Liver (tissue), 9 donors: Measurements from ENCODE around the gene EFR3B. TPM values are rescaled to one million over a fixed set of nuclear protein-coding genes. Genes with fewer than 3 reads are reported as not detected.
"Not testable (repeated sequence)": the region's sequence is repeated elsewhere in the genome, so short reads cannot be mapped to it uniquely, and the experiment has no call there.

Experiments
- DNase-seq: peaks from one replicate; pipeline ENCODE4 v3.0.0-alpha.2; 2017; ENCODE audit warnings: low spot score
- H3K27ac ChIP-seq, 2 donors: one replicate each; pipeline ENCODE4 v1.7.0; 2013; ENCODE audit warnings: inconsistent platforms in 2 of 2, low read length in 2 of 2, control low read depth in 1 of 2, low read depth in 1 of 2, mild to moderate bottlenecking in 1 of 2
- H3K27me3 ChIP-seq, 4 donors: one replicate each; pipeline versions ENCODE4 v1.6.1 to v1.7.0; 2013; ENCODE audit warnings: low read length in 3 of 4, inconsistent platforms in 1 of 4, mild to moderate bottlenecking in 1 of 4, moderate library complexity in 1 of 4; ENCODE audit not compliant: control insufficient read depth in 4 of 4, insufficient read depth in 4 of 4
- H3K36me3 ChIP-seq, 4 donors: one replicate each; pipeline versions ENCODE4 v1.6.1 to v1.7.0; 2013; ENCODE audit warnings: low read length in 3 of 4, mild to moderate bottlenecking in 3 of 4, low read depth in 1 of 4, moderate library complexity in 1 of 4; ENCODE audit not compliant: control insufficient read depth in 4 of 4, insufficient read depth in 3 of 4
- H3K4me1 ChIP-seq, 4 donors: one replicate each; pipeline versions ENCODE4 v1.6.1 to v1.7.0; 2013; ENCODE audit warnings: low read length in 3 of 4, mild to moderate bottlenecking in 3 of 4, moderate library complexity in 1 of 4; ENCODE audit not compliant: control insufficient read depth in 4 of 4, insufficient read depth in 4 of 4
- H3K4me3 ChIP-seq, 3 donors: one replicate each; pipeline versions ENCODE4 v1.6.1 to v1.7.0; 2013; ENCODE audit warnings: low read length in 3 of 3, control low read depth in 1 of 3, low read depth in 1 of 3, mild to moderate bottlenecking in 1 of 3
- H3K9ac ChIP-seq, 2 donors: one replicate each; pipeline ENCODE4 v1.7.0; 2013; ENCODE audit warnings: low read length in 2 of 2, mild to moderate bottlenecking in 2 of 2, moderate library complexity in 2 of 2, control low read depth in 1 of 2, low read depth in 1 of 2
- H3K9me3 ChIP-seq, 4 donors: one replicate each; pipeline versions ENCODE4 v1.6.1 to v1.7.0; 2013; ENCODE audit warnings: low read length in 3 of 4; ENCODE audit not compliant: control insufficient read depth in 4 of 4
- CTCF ChIP-seq: fragments of 150-350 bp; IDR thresholded peaks from 2 replicates; pipeline ENCODE4 v1.5.1; 2017; ENCODE audit warnings: improper control_type of control experiment, low read depth, low read length; ENCODE audit not compliant: missing input control
- EGR1 ChIP-seq, 2 donors: IDR thresholded peaks; 2 replicates each; pipeline ENCODE4 v1.6.1; 2016 to 2018; ENCODE audit warnings: antibody characterized with exemption in 2 of 2, low read depth in 2 of 2
- FOXA1 ChIP-seq: IDR thresholded peaks from 2 replicates; pipeline ENCODE4 v1.6.1; 2016; ENCODE audit warnings: antibody characterized with exemption
- FOXA2 ChIP-seq: IDR thresholded peaks from 2 replicates; pipeline ENCODE4 v1.6.1; 2016; ENCODE audit warnings: antibody characterized with exemption
- GABPA ChIP-seq, 2 donors: IDR thresholded peaks in 1 of 2; conservative IDR thresholded peaks in 1 of 2; 2 replicates each; pipeline ENCODE4 v1.6.1; 2016; ENCODE audit warnings: antibody characterized with exemption in 2 of 2, mild to moderate bottlenecking in 1 of 2, moderate library complexity in 1 of 2
- HNF4A ChIP-seq, 2 donors: conservative IDR thresholded peaks; 2 replicates each; pipeline ENCODE4 v1.6.1; 2016; ENCODE audit warnings: antibody characterized with exemption in 2 of 2, mild to moderate bottlenecking in 2 of 2
- JUND ChIP-seq, 2 donors: IDR thresholded peaks; 2 replicates each; pipeline ENCODE4 v1.6.1; 2016; ENCODE audit warnings: antibody characterized with exemption in 2 of 2
- MAX ChIP-seq: IDR thresholded peaks from 2 replicates; pipeline ENCODE4 v1.6.1; 2016; ENCODE audit warnings: antibody characterized with exemption
- NR2F2 ChIP-seq: IDR thresholded peaks from 2 replicates; pipeline ENCODE4 v1.6.1; 2016; ENCODE audit warnings: antibody characterized with exemption
- RAD21 ChIP-seq, 2 donors: IDR thresholded peaks; 2 replicates each; pipeline ENCODE4 v1.6.1; 2016; ENCODE audit warnings: antibody characterized with exemption in 2 of 2, mild to moderate bottlenecking in 2 of 2
- SP1 ChIP-seq: IDR thresholded peaks from 2 replicates; pipeline ENCODE4 v1.6.1; 2018; ENCODE audit warnings: antibody characterized with exemption, mild to moderate bottlenecking
- TAF1 ChIP-seq: conservative IDR thresholded peaks from 2 replicates; pipeline ENCODE4 v1.6.1; 2016; ENCODE audit warnings: antibody characterized with exemption, mild to moderate bottlenecking
- YY1 ChIP-seq: IDR thresholded peaks from 2 replicates; pipeline ENCODE4 v1.6.1; 2016; ENCODE audit warnings: antibody characterized with exemption, mild to moderate bottlenecking
- ZBTB33 ChIP-seq: IDR thresholded peaks from 2 replicates; pipeline ENCODE4 v1.6.1; 2016; ENCODE audit warnings: antibody characterized with exemption
- WGBS: extraction: QIAGEN DNeasy Blood & Tissue Kit; methylation state at CpG from one replicate; pipeline ENCODE4 v1.1.7; 2013; 5-methylcytosine and 5-hydroxymethylcytosine counted together
- polyA plus RNA-seq, 2 donors: library from polyadenylated mRNA; stranded (reverse) in 1 of 2; unstranded in 1 of 2; fragments of 200-250 nt in 1 of 2; fragments of >200 nt in 1 of 2; fragmentation: Nextera tagmentation in 1 of 2; extraction: Ambion mirVana in 1 of 2; gene quantifications; one replicate each; pipeline versions ENCODE4 v1.2.1 to v1.2.3, GENCODE V29; 2013 to 2015
- total RNA-seq, 2 donors: library from RNA; depleted of rRNA; stranded (reverse); fragments of >200 nt; gene quantifications; one replicate each; pipeline ENCODE4 v1.2.3, GENCODE V29; 2014
- donor health status: healthy.
- donor health status: healthy.
- donor health status: healthy.
- donor health status: healthy.
- donor health status: healthy.

The EFR3B gene
- total and polyA plus RNA-seq, 4 donors, result 0.05 to 0.33 (median 0.23) TPM

GRCh38 chr2:25098670-25099486 is 57.0 kb downstream of the EFR3B start:
- no peaks in the 10 kb centered on the region for H3K36me3 ChIP-seq
- no peaks in the 10 kb centered on the region for H3K27me3 ChIP-seq
- WGBS, result 66% methylated on average over 6 of the region's 6 CpGs
- H3K4me1 ChIP-seq, result no peaks in the 10 kb centered on the region
- H3K27ac ChIP-seq, result peak overlapping the region in 1 of 2 donors; percentile 52
- H3K4me3 ChIP-seq, result no peak overlapping the region
- no peak for DNase-seq
- TF ChIP-seq YY1 (peak; percentile 59), CTCF (no peak)
- H3K9me3 ChIP-seq, result no peaks in the 10 kb centered on the region
- H3K9ac ChIP-seq, result no peak overlapping the region

GRCh38 chr2:25102352-25102751 is 60.5 kb downstream of the EFR3B start:
- not testable (repeated sequence) for DNase-seq, H3K9ac ChIP-seq, H3K9me3 ChIP-seq, H3K36me3 ChIP-seq, H3K4me1 ChIP-seq, H3K4me3 ChIP-seq, H3K27me3 ChIP-seq, H3K27ac ChIP-seq
- WGBS, result 80% methylated on average over 7 of the region's 7 CpGs

- H3K9me3 ChIP-seq, result no peaks in the 10 kb centered on the region
- no peak overlapping the region for H3K4me3 ChIP-seq
- TF ChIP-seq JUND (IDR thresholded peaks at IDR 0.05) (no peak), SP1 (no peak), FOXA2 (no peak), MAX (no peak), YY1 (no peak), TAF1 (no peak)
- H3K27ac ChIP-seq, result no peak overlapping the region
- no peak overlapping the region for H3K9ac ChIP-seq
- H3K27me3 ChIP-seq, result no peaks in the 10 kb centered on the region
- no peaks in the 10 kb centered on the region for H3K36me3 ChIP-seq
- 83% methylated on average over 16 of the region's 16 CpGs for WGBS
- H3K4me1 ChIP-seq, result no peaks in the 10 kb centered on the region
- no peak for DNase-seq
These were observed 61.5 kb downstream of the EFR3B start for GRCh38 chr2:25103287-25103871.

GRCh38 chr2:25104736-25105135 is 62.9 kb downstream of the EFR3B start:
- no peaks in the 10 kb centered on the region for H3K36me3 ChIP-seq
- no peak overlapping the region for H3K9ac ChIP-seq
- H3K4me3 ChIP-seq, result no peak overlapping the region
- H3K27ac ChIP-seq, result no peak overlapping the region
- H3K9me3 ChIP-seq, result no peaks in the 10 kb centered on the region
- no peak for DNase-seq
- 85% methylated on average over 5 of the region's 5 CpGs for WGBS
- no peaks in the 10 kb centered on the region for H3K27me3 ChIP-seq
- no peaks in the 10 kb centered on the region for H3K4me1 ChIP-seq
- TF ChIP-seq CTCF (no peak), RAD21 (IDR thresholded peaks at IDR 0.05) (no peak), HNF4A (conservative IDR thresholded peaks at IDR 0.05) (no peak), YY1 (no peak), NR2F2 (no peak), SP1 (no peak), FOXA2 (no peak), TAF1 (no peak), MAX (no peak), EGR1 (IDR thresholded peaks at IDR 0.05; ENCODE audit: low read depth in 2 of 2) (no peak), GABPA (IDR thresholded peaks at IDR 0.05 in 1 of 2, conservative IDR thresholded peaks at IDR 0.05 in 1 of 2) (no peak), FOXA1 (no peak), ZBTB33 (no peak)
